Stimulated activated memory B cell treated with anti-CD40 and anti-IgM and Interleukin-4, amounts not matched to agents 10 μg/mL and 1 μg/mL and 100 μg/mL, for 72 hours (primary cell): ENCODE measurements around the gene MPHOSPH10.
"Not testable (repeated sequence)": the region's sequence is repeated elsewhere in the genome, so short reads cannot be mapped to it uniquely, and the experiment has no call there.

Experiments
- ATAC-seq: fragments of 150-1000 bp; cut with Tn5 transposase; 2 replicates; pipeline ENCODE4 v1.10.0; 2021
- H3K27ac Mint-ChIP-seq: one replicate; pipeline ENCODE4 v1.8.0; 2022; ENCODE audit warnings: mild to moderate bottlenecking, mixed read lengths
- H3K27me3 Mint-ChIP-seq: one replicate; pipeline ENCODE4 v1.8.0; 2022; ENCODE audit warnings: mixed read lengths
- H3K36me3 Mint-ChIP-seq: one replicate; pipeline ENCODE4 v1.8.0; 2022; ENCODE audit warnings: mixed read lengths
- H3K4me1 Mint-ChIP-seq: one replicate; pipeline ENCODE4 v1.8.0; 2022; ENCODE audit warnings: mixed read lengths
- H3K4me3 Mint-ChIP-seq: one replicate; pipeline ENCODE4 v1.8.0; 2022; ENCODE audit warnings: mild to moderate bottlenecking, moderate library complexity, mixed read lengths
- H3K9me3 Mint-ChIP-seq: one replicate; pipeline ENCODE4 v1.8.0; 2022; ENCODE audit warnings: mixed read lengths

MPHOSPH10 gene

GRCh38 chr2:71108091-71108490 lies 22.3 kb upstream of the MPHOSPH10 start:
- Mint-ChIP-seq H3K27ac (no peak overlapping the region), H3K4me3 (no peak overlapping the region)

GRCh38 chr2:71113843-71114242 lies 16.6 kb upstream of the MPHOSPH10 start:
- no peak overlapping the region for H3K4me3 Mint-ChIP-seq
- no peak for ATAC-seq
- peaks cover 40% of the 10 kb centered on the region for H3K36me3 Mint-ChIP-seq
- H3K27me3 Mint-ChIP-seq, result no peaks in the 10 kb centered on the region
- H3K4me1 Mint-ChIP-seq, result no peaks in the 10 kb centered on the region
- H3K9me3 Mint-ChIP-seq, result no peaks in the 10 kb centered on the region
- H3K27ac Mint-ChIP-seq, result no peak overlapping the region

More at GRCh38 chr2:71108091-71108490, 22.3 kb upstream of the MPHOSPH10 start:
- Mint-ChIP-seq H3K36me3 (peaks cover 21% of the 10 kb centered on the region), H3K27me3 (no peaks in the 10 kb centered on the region), H3K9me3 (peaks cover 3% of the 10 kb centered on the region), H3K4me1 (no peaks in the 10 kb centered on the region)
- ATAC-seq, result no peak

GRCh38 chr2:71117063-71117462 lies 13.4 kb upstream of the MPHOSPH10 start:
- no peak for ATAC-seq
- H3K4me3 Mint-ChIP-seq, result no peak overlapping the region
- no peaks in the 10 kb centered on the region for H3K9me3 Mint-ChIP-seq
- no peaks in the 10 kb centered on the region for H3K27me3 Mint-ChIP-seq
- no peaks in the 10 kb centered on the region for H3K4me1 Mint-ChIP-seq
- H3K36me3 Mint-ChIP-seq, result peaks cover 59% of the 10 kb centered on the region
- no peak overlapping the region for H3K27ac Mint-ChIP-seq

GRCh38 chr2:71120195-71120594 lies 10.2 kb upstream of the MPHOSPH10 start:
- Mint-ChIP-seq H3K4me3 (no peak overlapping the region), H3K36me3 (peaks cover 53% of the 10 kb centered on the region), H3K4me1 (no peaks in the 10 kb centered on the region), H3K27me3 (no peaks in the 10 kb centered on the region), H3K27ac (no peak overlapping the region), H3K9me3 (no peaks in the 10 kb centered on the region)
- ATAC-seq, result no peak

GRCh38 chr2:71121479-71121878 lies 9.0 kb upstream of the MPHOSPH10 start:
- Mint-ChIP-seq H3K27me3 (no peaks in the 10 kb centered on the region), H3K36me3 (peaks cover 47% of the 10 kb centered on the region)

GRCh38 chr2:71122387-71123298 lies 7.8 kb upstream of the MPHOSPH10 start:
- H3K27me3 Mint-ChIP-seq, result no peaks in the 10 kb centered on the region
- no peaks in the 10 kb centered on the region for H3K4me1 Mint-ChIP-seq
- H3K36me3 Mint-ChIP-seq, result peaks cover 46% of the 10 kb centered on the region
- no peak overlapping the region for H3K4me3 Mint-ChIP-seq
- no peak for ATAC-seq
- H3K27ac Mint-ChIP-seq, result no peak overlapping the region
- no peaks in the 10 kb centered on the region for H3K9me3 Mint-ChIP-seq

More at GRCh38 chr2:71121479-71121878, 9.0 kb upstream of the MPHOSPH10 start:
- no peak overlapping the region for H3K27ac Mint-ChIP-seq
- no peaks in the 10 kb centered on the region for H3K4me1 Mint-ChIP-seq
- H3K4me3 Mint-ChIP-seq, result no peak overlapping the region
- no peak for ATAC-seq
- no peaks in the 10 kb centered on the region for H3K9me3 Mint-ChIP-seq

- Mint-ChIP-seq H3K36me3 (peaks cover 21% of the 10 kb centered on the region), H3K27me3 (no peaks in the 10 kb centered on the region), H3K27ac (no peak overlapping the region), H3K4me3 (no peak overlapping the region), H3K4me1 (peaks cover 7% of the 10 kb centered on the region), H3K9me3 (no peaks in the 10 kb centered on the region)
- no peak for ATAC-seq
Observed at GRCh38 chr2:71125506-71126294, 4.7 kb upstream of the MPHOSPH10 start.

- Mint-ChIP-seq H3K36me3 (peaks cover 12% of the 10 kb centered on the region), H3K27ac (no peak overlapping the region), H3K27me3 (no peaks in the 10 kb centered on the region), H3K9me3 (no peaks in the 10 kb centered on the region), H3K4me1 (peaks cover 7% of the 10 kb centered on the region), H3K4me3 (no peak overlapping the region)
- ATAC-seq, result no peak
Observed at GRCh38 chr2:71126957-71127356, 3.5 kb upstream of the MPHOSPH10 start.

- ATAC-seq, result no peak
- H3K27ac Mint-ChIP-seq, result no peak overlapping the region
- H3K4me3 Mint-ChIP-seq, result no peak overlapping the region
- no peaks in the 10 kb centered on the region for H3K9me3 Mint-ChIP-seq
- H3K36me3 Mint-ChIP-seq, result no peaks in the 10 kb centered on the region
- H3K4me1 Mint-ChIP-seq, result peaks cover 7% of the 10 kb centered on the region
- H3K27me3 Mint-ChIP-seq, result no peaks in the 10 kb centered on the region
Observed at GRCh38 chr2:71129114-71129901, 1.1 kb upstream of the MPHOSPH10 start.

- Mint-ChIP-seq H3K9me3 (no peaks in the 10 kb centered on the region), H3K27me3 (no peaks in the 10 kb centered on the region), H3K4me1 (peaks cover 7% of the 10 kb centered on the region), H3K4me3 (no peak overlapping the region), H3K36me3 (no peaks in the 10 kb centered on the region), H3K27ac (no peak overlapping the region)
- ATAC-seq, result peak; percentile 69
Observed at GRCh38 chr2:71129902-71130151, 607 bp upstream of the MPHOSPH10 start.

- H3K9me3 Mint-ChIP-seq, result no peaks in the 10 kb centered on the region
- H3K4me1 Mint-ChIP-seq, result peaks cover 7% of the 10 kb centered on the region
- H3K27ac Mint-ChIP-seq, result no peak overlapping the region
- no peak overlapping the region for H3K4me3 Mint-ChIP-seq
- no peaks in the 10 kb centered on the region for H3K27me3 Mint-ChIP-seq
- H3K36me3 Mint-ChIP-seq, result no peaks in the 10 kb centered on the region
- no peak for ATAC-seq
Observed at GRCh38 chr2:71130905-71131244, 441 bp downstream of the MPHOSPH10 start.

GRCh38 chr2:71131387-71132166 lies 1.1 kb downstream of the MPHOSPH10 start:
- not testable (repeated sequence) for H3K36me3 Mint-ChIP-seq, H3K4me3 Mint-ChIP-seq, H3K4me1 Mint-ChIP-seq, H3K27me3 Mint-ChIP-seq, H3K27ac Mint-ChIP-seq, H3K9me3 Mint-ChIP-seq, ATAC-seq

- Mint-ChIP-seq H3K27ac (no peak overlapping the region), H3K4me3 (no peak overlapping the region), H3K4me1 (peaks cover 7% of the 10 kb centered on the region), H3K36me3 (peaks cover 15% of the 10 kb centered on the region), H3K9me3 (no peaks in the 10 kb centered on the region), H3K27me3 (no peaks in the 10 kb centered on the region)
- ATAC-seq, result no peak
Observed at GRCh38 chr2:71133603-71134002, 3.2 kb downstream of the MPHOSPH10 start.

GRCh38 chr2:71136174-71136573 lies 5.7 kb downstream of the MPHOSPH10 start:
- Mint-ChIP-seq H3K36me3 (peaks cover 35% of the 10 kb centered on the region), H3K27me3 (no peaks in the 10 kb centered on the region), H3K27ac (no peak overlapping the region), H3K9me3 (no peaks in the 10 kb centered on the region), H3K4me1 (peaks cover 5% of the 10 kb centered on the region), H3K4me3 (no peak overlapping the region)
- no peak for ATAC-seq

GRCh38 chr2:71143782-71144181 lies 13.3 kb downstream of the MPHOSPH10 start:
- no peaks in the 10 kb centered on the region for H3K27me3 Mint-ChIP-seq
- H3K36me3 Mint-ChIP-seq, result peaks cover 74% of the 10 kb centered on the region
- H3K4me3 Mint-ChIP-seq, result no peak overlapping the region
- peaks cover 5% of the 10 kb centered on the region for H3K4me1 Mint-ChIP-seq
- no peaks in the 10 kb centered on the region for H3K9me3 Mint-ChIP-seq
- no peak for ATAC-seq
- no peak overlapping the region for H3K27ac Mint-ChIP-seq
